GM18502 (cell line): ENCODE results near the gene CYP21A2.
"Not testable (repeated sequence)": the region's sequence is repeated elsewhere in the genome, so short reads cannot be mapped to it uniquely, and the experiment has no call there.

Experiments
- ATAC-seq: cut with Tn5 transposase; IDR thresholded peaks from one replicate; pipeline ENCODE4 v1.9.1; 2021; ENCODE audit warnings: mild to moderate bottlenecking; ENCODE audit not compliant: unreplicated experiment, poor library complexity

Gene CYP21A2

DNA sequence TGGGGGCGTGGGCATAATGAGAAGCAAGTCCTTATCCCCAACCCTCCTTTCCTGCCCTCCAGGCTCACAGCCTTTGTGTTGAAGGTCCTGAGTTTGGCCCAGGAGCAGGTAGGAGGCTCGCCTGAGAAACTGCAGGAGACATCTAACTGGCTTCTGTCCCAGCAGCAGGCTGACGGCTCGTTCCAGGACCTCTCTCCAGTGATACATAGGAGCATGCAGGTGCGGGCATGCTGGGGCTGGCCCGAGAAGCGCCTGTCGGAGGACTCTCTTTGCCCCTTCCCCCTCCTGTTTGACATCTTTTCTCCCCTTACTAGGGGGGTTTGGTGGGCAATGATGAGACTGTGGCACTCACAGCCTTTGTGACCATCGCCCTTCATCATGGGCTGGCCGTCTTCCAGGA lies 9.6 kb upstream of the CYP21A2 start:
- ATAC-seq, result not testable (repeated sequence)

DNA sequence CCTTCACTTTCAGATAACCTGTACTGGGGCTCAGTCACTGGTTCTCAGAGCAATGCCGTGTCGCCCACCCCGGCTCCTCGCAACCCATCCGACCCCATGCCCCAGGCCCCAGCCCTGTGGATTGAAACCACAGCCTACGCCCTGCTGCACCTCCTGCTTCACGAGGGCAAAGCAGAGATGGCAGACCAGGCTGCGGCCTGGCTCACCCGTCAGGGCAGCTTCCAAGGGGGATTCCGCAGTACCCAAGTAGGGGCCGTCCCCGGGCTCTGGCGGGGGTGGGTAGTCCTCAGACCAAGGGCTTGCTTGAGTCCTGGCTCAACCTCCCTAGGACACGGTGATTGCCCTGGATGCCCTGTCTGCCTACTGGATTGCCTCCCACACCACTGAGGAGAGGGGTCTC lies 8.7 kb upstream of the CYP21A2 start:
- not testable (repeated sequence) for ATAC-seq

DNA sequence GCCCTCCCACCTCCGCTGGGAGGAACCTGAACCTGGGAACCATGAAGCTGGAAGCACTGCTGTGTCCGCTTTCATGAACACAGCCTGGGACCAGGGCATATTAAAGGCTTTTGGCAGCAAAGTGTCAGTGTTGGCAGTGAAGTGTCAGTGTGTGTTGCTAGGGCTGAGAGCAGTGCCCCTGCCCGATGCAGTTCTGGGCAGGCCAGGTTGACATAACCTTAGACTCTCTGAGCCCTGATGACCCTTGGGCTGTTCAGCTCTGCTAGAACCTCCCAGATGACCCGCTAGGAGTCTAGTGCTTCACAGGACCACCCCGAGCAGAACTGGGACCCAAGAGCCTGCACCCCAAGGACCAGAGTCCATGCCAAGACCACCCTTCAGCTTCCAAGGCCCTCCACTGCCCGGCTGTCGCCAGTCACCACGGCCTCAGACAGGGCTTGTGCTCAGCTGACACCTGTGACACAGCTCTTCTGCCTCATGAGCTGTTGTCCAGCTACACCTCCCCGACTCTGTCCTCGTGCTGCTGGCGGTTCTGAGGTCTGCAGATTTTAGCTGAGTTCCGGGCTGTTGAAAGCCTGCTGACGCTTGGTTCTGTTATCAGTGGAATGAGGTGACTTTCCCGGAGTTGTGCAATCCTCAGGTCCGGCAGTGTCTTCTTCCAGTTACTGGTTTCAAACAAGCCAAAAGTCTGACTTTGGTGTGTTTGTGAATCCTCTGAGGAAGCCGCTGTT lies 2.8 kb upstream of the CYP21A2 start:
- not testable (repeated sequence) for ATAC-seq

DNA sequence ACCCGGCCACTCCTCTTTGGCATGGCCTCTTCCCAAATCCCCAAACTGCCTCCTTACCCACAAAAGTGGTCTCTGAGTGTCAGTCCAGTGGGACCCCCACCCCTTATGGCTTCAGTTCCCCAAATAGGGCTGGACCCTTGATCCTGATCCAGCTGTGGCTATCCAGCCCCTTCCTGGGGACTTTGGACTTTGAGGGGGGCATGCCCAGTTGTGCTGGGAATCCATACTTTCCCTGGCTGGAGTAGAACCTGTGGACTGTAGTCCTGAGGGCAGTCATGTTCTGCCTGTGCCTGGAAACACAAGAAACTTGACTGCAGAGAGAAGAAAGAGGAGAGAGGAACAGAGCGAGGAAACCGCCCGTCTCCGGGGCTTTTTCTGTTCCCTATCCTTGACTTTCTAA lies 1.1 kb upstream of the CYP21A2 start:
- not testable (repeated sequence) for ATAC-seq

DNA sequence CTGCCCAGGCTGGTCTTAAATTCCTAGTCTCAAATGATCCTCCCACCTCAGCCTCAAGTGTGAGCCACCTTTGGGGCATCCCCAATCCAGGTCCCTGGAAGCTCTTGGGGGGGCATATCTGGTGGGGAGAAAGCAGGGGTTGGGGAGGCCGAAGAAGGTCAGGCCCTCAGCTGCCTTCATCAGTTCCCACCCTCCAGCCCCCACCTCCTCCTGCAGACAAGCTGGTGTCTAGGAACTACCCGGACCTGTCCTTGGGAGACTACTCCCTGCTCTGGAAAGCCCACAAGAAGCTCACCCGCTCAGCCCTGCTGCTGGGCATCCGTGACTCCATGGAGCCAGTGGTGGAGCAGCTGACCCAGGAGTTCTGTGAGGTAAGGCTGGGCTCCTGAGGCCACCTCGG lies 663 bp downstream of the CYP21A2 start:
- ATAC-seq, result not testable (repeated sequence)

DNA sequence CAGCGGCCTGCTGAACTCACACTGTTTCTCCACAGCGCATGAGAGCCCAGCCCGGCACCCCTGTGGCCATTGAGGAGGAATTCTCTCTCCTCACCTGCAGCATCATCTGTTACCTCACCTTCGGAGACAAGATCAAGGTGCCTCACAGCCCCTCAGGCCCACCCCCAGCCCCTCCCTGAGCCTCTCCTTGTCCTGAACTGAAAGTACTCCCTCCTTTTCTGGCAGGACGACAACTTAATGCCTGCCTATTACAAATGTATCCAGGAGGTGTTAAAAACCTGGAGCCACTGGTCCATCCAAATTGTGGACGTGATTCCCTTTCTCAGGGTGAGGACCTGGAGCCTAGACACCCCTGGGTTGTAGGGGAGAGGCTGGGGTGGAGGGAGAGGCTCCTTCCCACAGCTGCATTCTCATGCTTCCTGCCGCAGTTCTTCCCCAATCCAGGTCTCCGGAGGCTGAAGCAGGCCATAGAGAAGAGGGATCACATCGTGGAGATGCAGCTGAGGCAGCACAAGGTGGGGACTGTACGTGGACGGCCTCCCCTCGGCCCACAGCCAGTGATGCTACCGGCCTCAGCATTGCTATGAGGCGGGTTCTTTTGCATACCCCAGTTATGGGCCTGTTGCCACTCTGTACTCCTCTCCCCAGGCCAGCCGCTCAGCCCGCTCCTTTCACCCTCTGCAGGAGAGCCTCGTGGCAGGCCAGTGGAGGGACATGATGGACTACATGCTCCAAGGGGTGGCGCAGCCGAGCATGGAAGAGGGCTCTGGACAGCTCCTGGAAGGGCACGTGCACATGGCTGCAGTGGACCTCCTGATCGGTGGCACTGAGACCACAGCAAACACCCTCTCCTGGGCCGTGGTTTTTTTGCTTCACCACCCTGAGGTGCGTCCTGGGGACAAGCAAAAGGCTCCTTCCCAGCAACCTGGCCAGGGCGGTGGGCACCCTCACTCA lies 1.4 kb downstream of the CYP21A2 start:
- not testable (repeated sequence) for ATAC-seq

DNA sequence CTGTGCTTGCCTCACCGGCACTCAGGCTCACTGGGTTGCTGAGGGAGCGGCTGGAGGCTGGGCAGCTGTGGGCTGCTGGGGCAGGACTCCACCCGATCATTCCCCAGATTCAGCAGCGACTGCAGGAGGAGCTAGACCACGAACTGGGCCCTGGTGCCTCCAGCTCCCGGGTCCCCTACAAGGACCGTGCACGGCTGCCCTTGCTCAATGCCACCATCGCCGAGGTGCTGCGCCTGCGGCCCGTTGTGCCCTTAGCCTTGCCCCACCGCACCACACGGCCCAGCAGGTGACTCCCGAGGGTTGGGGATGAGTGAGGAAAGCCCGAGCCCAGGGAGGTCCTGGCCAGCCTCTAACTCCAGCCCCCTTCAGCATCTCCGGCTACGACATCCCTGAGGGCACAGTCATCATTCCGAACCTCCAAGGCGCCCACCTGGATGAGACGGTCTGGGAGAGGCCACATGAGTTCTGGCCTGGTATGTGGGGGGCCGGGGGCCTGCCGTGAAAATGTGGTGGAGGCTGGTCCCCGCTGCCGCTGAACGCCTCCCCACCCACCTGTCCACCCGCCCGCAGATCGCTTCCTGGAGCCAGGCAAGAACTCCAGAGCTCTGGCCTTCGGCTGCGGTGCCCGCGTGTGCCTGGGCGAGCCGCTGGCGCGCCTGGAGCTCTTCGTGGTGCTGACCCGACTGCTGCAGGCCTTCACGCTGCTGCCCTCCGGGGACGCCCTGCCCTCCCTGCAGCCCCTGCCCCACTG lies 2.3 kb downstream of the CYP21A2 start:
- not testable (repeated sequence) for ATAC-seq

DNA sequence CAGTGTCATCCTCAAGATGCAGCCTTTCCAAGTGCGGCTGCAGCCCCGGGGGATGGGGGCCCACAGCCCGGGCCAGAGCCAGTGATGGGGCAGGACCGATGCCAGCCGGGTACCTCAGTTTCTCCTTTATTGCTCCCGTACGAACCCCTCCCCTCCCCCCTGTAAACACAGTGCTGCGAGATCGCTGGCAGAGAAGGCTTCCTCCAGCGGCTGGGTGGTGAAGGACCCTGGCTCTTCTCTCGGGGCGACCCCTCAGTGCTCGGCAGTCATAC lies 2.8 kb downstream of the CYP21A2 start:
- ATAC-seq, result not testable (repeated sequence)

DNA sequence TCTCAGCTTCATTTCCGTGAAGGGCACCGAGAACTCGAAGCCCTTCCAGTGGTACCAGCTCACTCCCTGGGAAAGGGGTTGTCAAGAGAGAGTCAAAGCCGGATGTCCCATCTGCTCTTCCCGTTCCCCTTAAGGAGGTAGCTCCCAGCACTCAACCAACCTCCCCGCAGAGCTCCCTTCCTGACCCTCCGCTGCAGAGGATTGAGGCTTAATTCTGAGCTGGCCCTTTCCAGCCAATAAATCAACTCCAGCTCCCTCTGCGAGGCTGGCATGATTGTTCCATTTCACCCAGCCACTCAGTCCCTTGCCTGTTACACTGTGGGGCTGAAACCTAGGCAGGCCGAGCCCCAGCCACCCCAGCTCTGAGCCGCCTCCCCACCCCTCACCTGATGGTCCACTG lies 3.2 kb downstream of the CYP21A2 start:
- ATAC-seq, result not testable (repeated sequence)

DNA sequence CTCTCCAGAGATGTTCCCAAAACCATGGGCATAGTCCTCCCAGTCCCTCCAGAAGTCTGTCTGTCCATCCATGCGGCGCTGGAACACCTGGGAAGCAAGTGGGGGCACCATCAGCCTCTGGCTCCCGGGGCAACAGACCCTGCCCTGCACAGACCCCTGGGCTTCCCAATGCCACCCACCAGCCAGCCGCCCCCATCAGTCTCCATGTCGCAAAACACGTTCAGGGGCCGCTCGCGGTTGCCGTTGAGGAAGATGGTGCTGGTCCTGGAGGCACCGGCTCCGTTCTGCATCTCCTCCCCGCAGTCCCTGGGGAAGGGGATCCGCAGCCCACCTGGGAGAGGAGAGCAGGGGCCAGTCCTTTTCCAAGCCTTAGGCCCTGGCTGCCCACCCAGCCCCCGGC lies 4.1 kb downstream of the CYP21A2 start:
- ATAC-seq, result not testable (repeated sequence)

DNA sequence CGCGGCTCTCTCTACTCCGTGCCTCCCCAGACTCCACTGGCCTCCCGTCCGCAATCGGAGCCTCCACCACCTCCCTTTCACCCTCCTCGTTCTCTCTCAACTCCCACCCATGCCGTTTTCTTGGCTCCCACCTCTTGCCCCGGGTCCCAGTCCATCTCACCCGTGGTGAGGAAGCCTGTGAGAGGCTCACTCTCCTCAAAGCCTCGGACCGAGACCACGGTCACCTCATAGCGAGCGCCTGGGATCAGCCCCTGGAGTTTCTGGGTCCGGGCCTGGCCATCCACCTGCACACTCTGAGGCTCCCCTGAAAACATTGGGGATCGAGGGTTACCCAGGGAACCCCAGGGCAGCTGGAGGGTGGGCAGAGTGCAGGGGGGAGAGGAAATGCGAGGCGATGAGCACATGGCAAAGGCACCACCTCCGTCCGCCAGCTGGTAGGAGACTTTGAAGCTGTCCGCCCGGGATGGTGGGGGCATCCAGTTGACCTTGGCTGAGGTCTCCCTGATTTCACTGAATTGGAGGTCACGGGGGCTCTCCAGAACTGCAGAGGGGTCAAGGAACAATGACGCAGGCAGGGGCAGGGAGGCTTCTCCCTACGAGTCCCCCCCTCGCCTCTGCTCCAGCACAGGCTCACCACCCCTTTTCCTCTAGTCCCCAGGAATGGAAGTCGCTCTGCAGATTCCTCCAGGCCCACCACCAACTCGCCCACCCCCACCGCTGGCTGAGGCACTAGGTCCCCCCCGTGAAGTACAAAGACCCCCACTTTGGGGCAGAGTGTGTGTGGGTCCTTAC lies 5.6 kb downstream of the CYP21A2 start:
- not testable (repeated sequence) for ATAC-seq

DNA sequence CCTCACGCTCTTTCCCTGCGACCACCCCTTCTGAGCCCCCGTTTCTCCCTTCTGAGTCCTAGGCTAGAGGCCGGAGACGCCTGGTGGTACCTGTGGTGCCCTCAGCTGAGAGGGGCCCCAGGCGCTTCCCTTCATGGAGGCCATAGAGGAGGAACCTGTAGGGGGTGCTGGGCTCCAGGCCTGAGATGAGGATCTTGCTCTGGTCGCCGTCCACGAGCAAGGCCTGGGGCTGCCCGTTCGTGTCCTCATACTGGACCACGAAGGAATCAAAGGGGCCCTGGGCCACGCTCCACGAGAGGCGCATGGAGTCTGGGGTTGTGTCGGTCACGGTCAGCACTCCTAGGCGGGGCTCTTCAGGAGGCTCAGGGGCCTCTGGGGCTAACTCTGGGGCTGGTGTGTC lies 6.7 kb downstream of the CYP21A2 start:
- ATAC-seq, result not testable (repeated sequence)

DNA sequence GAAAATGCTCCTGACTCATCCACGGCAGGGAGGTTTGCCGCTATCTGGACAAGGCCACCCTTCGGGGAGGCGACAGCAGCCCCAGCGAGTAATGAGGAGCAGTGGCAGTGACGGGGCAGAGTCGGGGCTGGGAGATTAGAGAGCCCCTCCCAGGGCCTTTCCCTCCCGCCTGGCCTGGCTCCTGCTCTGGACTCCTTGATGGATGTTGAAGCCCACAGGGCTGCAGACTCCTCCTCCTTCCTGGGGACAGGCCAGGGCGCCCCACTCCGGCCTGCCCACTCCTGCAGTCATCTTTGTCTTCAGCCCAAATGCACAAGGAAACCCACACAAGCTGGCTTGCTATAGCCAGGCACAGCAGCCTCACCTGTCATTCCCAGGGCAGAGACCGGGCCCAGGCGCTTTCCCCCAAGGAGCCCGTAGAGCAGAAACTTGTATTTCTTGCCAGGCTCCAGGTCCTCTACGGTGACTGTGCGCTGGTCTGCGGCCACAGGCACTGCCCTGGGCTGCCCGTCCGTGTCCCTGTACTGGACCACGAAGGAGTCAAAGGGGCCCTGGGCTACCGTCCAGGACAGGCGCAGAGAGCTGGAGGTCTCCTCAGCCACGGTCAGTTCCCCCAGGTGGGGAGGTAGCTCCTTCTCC lies 7.7 kb downstream of the CYP21A2 start:
- ATAC-seq, result no peak

DNA sequence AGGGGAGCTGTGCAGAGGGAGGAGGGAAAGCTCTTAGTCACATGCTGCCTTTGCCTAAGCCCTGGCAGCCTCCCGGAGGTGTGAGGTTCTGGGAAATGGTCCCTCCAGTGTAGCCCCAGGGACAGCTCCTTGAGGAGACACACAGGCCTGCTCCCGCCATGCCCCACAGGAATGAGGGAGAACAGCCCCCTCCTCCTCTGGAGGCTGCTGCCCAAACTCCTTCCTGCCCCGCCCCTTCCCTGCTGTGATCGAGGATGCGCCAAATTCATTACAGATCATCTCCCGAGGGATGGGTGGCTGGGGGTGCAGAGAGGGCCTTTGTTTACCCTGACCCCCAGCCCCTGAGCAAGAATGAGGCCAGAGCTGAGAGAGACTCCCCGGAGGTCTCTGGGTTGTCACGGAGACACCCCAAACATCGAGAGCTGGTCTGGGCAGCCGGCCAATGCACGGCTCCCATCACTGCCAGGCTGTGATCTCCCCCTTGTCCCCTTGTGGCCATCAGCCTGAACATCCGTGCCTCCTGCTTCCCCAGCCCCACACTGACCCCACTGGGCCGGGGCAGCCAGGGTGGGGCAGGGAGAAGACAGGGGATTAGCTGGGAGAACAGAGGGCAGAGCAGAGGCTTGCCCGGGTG lies 8.4 kb downstream of the CYP21A2 start:
- ATAC-seq, result no peak

DNA sequence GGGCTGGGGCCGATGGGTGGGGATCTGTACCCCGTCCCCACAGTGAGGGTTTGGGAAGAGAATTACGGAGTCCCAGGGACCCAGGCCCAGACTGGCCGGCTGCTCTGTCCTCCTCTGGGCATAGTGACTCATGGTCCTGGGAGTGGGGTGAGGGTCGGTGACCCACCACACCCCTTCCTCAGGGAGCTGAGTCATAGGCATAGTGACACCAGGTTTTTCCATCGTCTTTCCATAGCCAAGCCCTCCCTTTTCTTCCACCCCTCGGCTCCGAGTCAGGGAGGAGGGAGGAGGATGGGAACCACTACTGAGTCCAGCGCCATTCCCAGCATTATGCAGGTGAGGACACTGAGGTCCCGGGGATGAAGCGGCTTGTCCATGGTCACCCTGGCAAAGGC lies 8.9 kb downstream of the CYP21A2 start:
- no peak for ATAC-seq

DNA sequence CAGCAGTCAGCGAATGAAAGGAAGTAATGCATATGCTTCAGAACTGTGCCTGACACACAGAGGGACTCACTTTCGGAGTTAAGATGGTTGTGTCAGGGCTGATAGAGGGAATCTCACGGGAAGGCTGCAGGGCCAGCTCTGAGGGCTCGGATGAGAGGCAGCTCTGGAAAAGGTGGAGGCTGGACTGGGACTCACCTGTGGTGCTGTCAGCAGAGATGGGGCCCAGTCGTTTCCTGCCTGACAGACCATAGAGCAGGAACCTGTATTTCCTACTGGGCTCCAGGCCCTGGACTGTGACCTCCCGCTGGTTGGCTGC lies 9.3 kb downstream of the CYP21A2 start:
- ATAC-seq, result no peak

DNA sequence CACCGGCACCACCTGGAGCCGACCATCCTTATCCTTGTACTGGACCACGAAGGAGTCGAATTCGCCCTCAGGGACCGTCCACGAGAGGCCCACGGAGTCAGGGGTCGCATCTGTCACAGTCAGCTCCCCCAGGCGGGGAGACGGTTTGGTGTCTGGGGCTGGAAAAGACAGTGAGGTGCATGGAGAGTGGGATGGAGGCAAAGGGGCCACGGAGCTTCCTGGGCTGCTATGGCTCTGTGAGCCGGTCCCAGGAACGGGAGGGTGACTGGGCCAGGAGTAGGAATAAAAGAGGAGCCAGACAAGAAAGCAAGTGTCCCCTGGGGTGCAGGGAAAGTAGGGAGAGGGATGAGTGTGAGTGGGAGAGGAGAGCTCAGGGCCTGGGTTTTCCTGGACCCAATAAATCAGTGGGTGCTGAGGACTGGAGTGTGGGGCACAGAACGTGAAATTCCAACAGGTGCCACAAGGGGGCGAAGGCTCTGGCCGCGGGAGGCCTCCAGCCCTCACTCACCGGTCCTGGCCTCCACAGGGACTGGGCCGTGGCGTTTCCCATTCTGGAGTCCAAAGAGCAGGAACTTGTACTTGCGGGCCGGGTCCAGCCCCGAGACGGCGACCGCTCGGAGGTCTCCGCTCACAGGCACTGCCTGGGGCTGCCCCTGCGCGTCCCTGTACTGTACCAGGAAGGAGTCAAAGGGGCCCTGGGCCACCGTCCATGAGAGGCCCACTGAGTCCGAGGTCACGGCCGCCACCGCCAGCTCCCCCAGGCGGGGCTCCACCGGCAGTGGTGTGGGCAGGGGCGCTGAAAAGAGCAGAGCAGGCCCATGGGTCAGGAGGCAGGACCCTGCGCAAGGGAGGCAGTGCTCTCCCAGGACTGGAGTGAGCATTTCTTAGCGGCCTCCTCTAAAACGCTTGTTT lies 9.9 kb downstream of the CYP21A2 start:
- no peak for ATAC-seq

DNA sequence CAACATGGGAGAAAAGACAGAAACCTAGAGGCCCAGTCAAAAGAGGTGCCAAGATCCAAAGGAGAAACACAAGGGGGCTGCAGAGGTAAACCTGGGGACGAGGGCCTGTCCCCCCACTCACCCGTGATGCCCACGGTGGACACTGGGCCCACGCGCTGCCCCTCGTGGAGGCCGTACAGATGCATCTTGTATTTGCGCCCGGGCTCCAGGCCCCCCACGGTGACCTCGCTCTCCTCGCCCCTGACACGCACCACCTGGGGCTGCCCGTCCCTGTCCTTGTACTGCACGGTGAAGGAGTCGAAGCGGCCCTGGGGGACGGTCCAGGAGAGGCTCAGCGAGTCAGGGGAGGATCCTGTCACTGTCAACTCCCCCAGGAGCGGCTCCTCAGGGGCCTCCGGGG lies 10.9 kb downstream of the CYP21A2 start:
- not testable (repeated sequence) for ATAC-seq
